GM18505 (cell line): ENCODE results near the gene FN1.

Experiments used
- ATAC-seq: cut with Tn5 transposase; IDR thresholded peaks from one replicate; pipeline ENCODE4 v1.9.1; 2021; ENCODE audit not compliant: unreplicated experiment
- POLR2A ChIP-seq: IDR thresholded peaks from 4 replicates; pipeline ENCODE4 v1.6.1; 2011; ENCODE audit warnings: borderline replicate concordance; ENCODE audit not compliant: insufficient read depth, insufficient read length; ENCODE audit errors: extremely low read depth

FN1 gene

DNA sequence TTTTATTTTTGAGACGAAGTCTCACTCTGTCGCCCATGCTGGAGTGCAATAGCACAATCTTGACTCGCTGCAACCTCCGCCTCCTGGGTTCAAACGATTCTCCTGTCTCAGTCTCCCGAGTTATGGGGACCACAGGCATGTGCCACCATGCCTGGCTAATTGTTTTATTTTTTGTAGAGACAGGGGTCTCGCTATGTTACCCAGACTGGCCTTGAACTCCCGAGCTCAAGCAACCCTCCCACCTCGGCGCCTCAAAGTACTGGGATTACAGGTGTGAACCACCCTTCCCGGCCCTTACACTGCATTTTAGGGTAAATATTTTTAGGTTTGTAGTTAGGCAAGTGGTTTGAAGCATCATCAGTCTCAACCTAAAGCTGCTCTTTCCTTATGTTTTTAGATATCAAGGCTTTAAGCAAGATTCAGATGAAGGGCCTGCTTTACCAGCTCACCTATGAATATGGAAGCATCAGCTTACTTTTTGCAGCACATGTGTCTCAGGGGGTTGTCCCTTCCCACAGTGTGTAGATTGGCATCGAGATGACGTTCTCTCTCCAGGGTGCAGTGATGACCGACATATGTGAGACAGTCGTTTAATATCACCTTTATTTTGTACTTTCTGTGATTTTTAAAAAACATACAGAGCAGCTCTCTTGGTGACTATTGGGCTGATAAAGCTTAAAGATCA is 76.8 kb downstream of the FN1 start:
- no peak for TF ChIP-seq POLR2A
- ATAC-seq: no peak

- TF ChIP-seq POLR2A: no peak
- no peak for ATAC-seq
These were observed 77.5 kb downstream of the FN1 start for GRCh38 chr2:215358312-215358845.

DNA sequence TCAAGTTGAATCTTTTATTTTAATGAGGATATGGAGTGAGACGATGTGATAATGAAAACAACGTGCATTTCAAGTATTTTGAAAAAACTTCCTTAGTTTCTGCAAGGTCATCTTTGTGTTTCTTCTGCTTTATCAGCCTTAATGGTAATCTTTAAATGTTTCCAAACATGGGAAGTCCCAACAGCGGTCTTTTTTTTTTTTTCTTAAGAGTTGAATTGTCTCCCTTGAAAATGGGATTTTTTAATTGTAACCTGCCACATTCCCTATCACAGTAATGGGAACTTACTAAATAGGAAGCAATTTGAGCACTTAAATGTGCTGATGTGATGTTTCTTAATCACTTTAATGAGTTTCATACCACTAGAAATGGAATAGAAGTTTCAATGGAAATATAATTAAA is 78.2 kb downstream of the FN1 start:
- ATAC-seq: no peak
- TF ChIP-seq POLR2A: no peak

GRCh38 chr2:215356948-215357461 is 78.9 kb downstream of the FN1 start:
- ATAC-seq: no peak
- no peak for TF ChIP-seq POLR2A

DNA sequence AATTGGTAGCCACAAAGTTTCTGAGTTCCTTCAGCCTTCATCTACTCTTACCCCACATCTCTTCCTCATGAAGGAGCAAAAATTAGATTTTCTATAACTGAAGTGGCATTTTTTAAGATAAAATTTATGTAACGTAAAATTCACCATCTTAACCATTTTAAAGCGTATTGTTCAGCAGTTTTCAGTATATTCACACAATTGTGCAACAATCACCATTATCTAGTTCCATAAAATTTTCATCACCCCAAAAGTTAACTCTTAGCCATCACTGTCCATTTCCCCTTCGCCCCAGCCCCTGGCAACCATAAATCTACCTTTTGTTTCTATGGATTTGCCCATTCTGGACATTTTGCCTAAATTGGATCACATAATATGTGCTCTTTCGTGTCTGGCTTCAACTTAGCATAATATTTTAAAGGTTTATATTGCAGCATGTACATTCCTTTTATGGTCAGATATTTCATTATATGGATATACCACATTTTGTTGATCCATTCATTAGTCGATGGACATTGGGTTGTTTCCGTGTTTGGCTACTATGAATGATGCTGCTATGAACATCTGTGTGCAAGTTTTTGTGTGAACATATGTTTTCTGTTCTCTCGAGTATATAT is 79.4 kb downstream of the FN1 start:
- TF ChIP-seq POLR2A: no peak
- no peak for ATAC-seq

GRCh38 chr2:215355801-215356200 is 80.1 kb downstream of the FN1 start:
- TF ChIP-seq POLR2A: no peak
- ATAC-seq: no peak

- no peak for ATAC-seq
- TF ChIP-seq POLR2A: no peak
These were observed 80.8 kb downstream of the FN1 start for GRCh38 chr2:215354771-215355695.

DNA sequence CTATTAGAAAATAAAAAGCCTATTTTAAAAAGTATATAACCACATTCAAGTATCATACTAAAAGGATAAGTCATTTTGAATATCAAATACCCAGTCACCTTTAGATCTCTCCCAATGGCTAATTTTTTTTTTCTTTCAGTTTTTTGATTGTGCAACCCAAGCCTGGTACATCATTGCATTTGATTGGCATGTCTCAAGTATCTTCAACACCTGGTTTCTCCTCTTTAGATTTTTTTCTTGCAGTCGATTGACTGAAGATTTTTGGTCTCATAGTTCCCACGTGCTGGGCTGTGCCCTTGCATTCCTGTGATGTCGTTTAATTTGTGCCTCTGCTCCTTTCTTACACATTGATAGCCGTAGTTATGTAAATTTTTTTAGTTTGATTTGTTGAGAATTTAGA is 83.3 kb downstream of the FN1 start:
- no peak for TF ChIP-seq POLR2A

GRCh38 chr2:215347878-215348277 is 88.0 kb downstream of the FN1 start:
- TF ChIP-seq POLR2A: no peak
- ATAC-seq: no peak

More for the DNA sequence above, 83.3 kb downstream of the FN1 start:
- no peak for ATAC-seq

GRCh38 chr2:215338883-215339679 is 96.8 kb downstream of the FN1 start:
- no peak for ATAC-seq
- TF ChIP-seq POLR2A: no peak

GRCh38 chr2:215332872-215333595 is 102.8 kb downstream of the FN1 start:
- no peak for TF ChIP-seq POLR2A

DNA sequence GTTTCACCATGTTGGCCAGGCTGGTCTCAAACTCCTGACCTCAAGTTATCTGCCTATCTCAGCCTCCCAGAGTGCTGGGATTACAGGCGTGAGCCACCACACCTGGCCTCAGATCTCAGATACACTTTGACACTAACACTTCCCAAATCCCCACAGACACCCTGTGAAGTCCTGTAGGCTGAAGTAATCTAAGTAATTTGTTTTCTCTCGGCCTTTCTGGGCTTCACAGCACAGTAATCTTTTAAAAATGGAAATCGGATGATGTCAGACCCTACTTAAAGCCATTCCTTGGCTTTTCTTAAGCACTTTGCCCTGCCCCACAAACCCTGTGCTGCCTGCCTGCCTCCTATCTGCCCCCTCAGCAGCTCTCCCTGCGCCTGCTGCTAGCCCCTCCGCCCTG is 107.8 kb downstream of the FN1 start:
- no peak for TF ChIP-seq POLR2A
- ATAC-seq: no peak

More at GRCh38 chr2:215332872-215333595, 102.8 kb downstream of the FN1 start:
- peak; percentile 85 for ATAC-seq

- TF ChIP-seq POLR2A: no peak
- no peak for ATAC-seq
These were observed 111.1 kb downstream of the FN1 start for GRCh38 chr2:215324811-215325210.

DNA sequence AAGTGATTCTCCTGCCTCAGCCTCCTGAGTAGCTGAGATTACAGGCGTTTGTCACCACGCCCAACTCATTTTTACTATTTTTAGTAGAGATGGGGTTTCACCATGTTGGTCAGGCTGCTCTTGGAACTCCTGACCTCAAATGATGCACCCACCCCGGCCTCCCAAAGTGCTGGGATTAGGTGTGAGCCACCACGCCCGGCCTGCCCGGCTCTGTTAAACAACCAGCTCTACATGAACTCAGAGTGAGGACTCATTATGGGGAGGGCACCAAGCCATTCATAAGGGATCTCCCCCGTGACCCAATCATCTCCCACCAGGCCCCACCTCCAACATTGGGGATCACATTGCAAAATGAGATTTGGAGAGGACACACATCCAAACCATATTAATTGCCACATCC is 115.2 kb downstream of the FN1 start:
- no peak for TF ChIP-seq POLR2A
- ATAC-seq: no peak
